ENCODE data around the gene SULF2.

SULF2 gene

GRCh38 chr20:47618479-47618878 is 166.8 kb downstream of the SULF2 start:
- H3K36me3 ChIP-seq = no peaks in the 10 kb centered on the region
- no peak for DNase-seq
- no peaks in the 10 kb centered on the region for H3K27me3 ChIP-seq (ENCODE audit: insufficient read depth, low read depth, severe bottlenecking)
- no peaks in the 10 kb centered on the region for H3K9me3 ChIP-seq (ENCODE audit: severe bottlenecking)
- no peak overlapping the region for H3K27ac ChIP-seq
- no peak for TF ChIP-seq CTCF (IDR thresholded peaks at IDR 0.05; ENCODE audit: low read depth, low read length)
- no peak overlapping the region for H3K4me3 ChIP-seq (ENCODE audit: low read depth, low read length)

GRCh38 chr20:47614703-47615309 is 170.5 kb downstream of the SULF2 start:
- Histone ChIP-seq H3K27me3 (ENCODE audit: insufficient read depth, low read depth, severe bottlenecking) (no peaks in the 10 kb centered on the region), H3K36me3 (no peaks in the 10 kb centered on the region), H3K4me3 (ENCODE audit: low read depth, low read length) (no peak overlapping the region), H3K9me3 (ENCODE audit: severe bottlenecking) (no peaks in the 10 kb centered on the region), H3K27ac (no peak overlapping the region)
- no peak for DNase-seq
- TF ChIP-seq CTCF (IDR thresholded peaks at IDR 0.05; ENCODE audit: low read depth, low read length) = no peak

GRCh38 chr20:47612670-47613069 is 172.6 kb downstream of the SULF2 start:
- H3K9me3 ChIP-seq (ENCODE audit: severe bottlenecking) = no peaks in the 10 kb centered on the region
- TF ChIP-seq CTCF (IDR thresholded peaks at IDR 0.05; ENCODE audit: low read depth, low read length) = no peak
- H3K4me3 ChIP-seq (ENCODE audit: low read depth, low read length) = no peak overlapping the region
- no peak overlapping the region for H3K27ac ChIP-seq
- no peak for DNase-seq
- H3K27me3 ChIP-seq (ENCODE audit: insufficient read depth, low read depth, severe bottlenecking) = no peaks in the 10 kb centered on the region
- no peaks in the 10 kb centered on the region for H3K36me3 ChIP-seq

- no peak for TF ChIP-seq CTCF (IDR thresholded peaks at IDR 0.05; ENCODE audit: low read depth, low read length)
- H3K36me3 ChIP-seq = no peaks in the 10 kb centered on the region
- no peak overlapping the region for H3K4me3 ChIP-seq (ENCODE audit: low read depth, low read length)
- no peaks in the 10 kb centered on the region for H3K9me3 ChIP-seq (ENCODE audit: severe bottlenecking)
- DNase-seq = no peak
- no peaks in the 10 kb centered on the region for H3K27me3 ChIP-seq (ENCODE audit: insufficient read depth, low read depth, severe bottlenecking)
- H3K27ac ChIP-seq = no peak overlapping the region
These were observed 173.5 kb downstream of the SULF2 start for GRCh38 chr20:47611785-47612184.

GRCh38 chr20:47610945-47611250 is 174.4 kb downstream of the SULF2 start:
- no peaks in the 10 kb centered on the region for H3K9me3 ChIP-seq (ENCODE audit: severe bottlenecking)
- H3K27ac ChIP-seq = no peak overlapping the region
- H3K36me3 ChIP-seq = no peaks in the 10 kb centered on the region
- DNase-seq = no peak
- no peaks in the 10 kb centered on the region for H3K27me3 ChIP-seq (ENCODE audit: insufficient read depth, low read depth, severe bottlenecking)
- no peak for TF ChIP-seq CTCF (IDR thresholded peaks at IDR 0.05; ENCODE audit: low read depth, low read length)
- H3K4me3 ChIP-seq (ENCODE audit: low read depth, low read length) = no peak overlapping the region

GRCh38 chr20:47610247-47610944 is 174.9 kb downstream of the SULF2 start:
- DNase-seq = no peak

More at GRCh38 chr20:47610247-47610944, 174.9 kb downstream of the SULF2 start:
- Histone ChIP-seq H3K9me3 (ENCODE audit: severe bottlenecking) (no peaks in the 10 kb centered on the region), H3K27ac (no peak overlapping the region), H3K27me3 (ENCODE audit: insufficient read depth, low read depth, severe bottlenecking) (no peaks in the 10 kb centered on the region), H3K36me3 (no peaks in the 10 kb centered on the region), H3K4me3 (ENCODE audit: low read depth, low read length) (no peak overlapping the region)
- TF ChIP-seq CTCF (IDR thresholded peaks at IDR 0.05; ENCODE audit: low read depth, low read length) = no peak
